ENCODE results near the gene PURA.

- TF ChIP-seq CTCF (IDR thresholded peaks at IDR 0.05) (no peak), POLR2A (IDR thresholded peaks at IDR 0.05) (no peak), EP300 (IDR thresholded peaks at IDR 0.05) (no peak)
These were observed 12.7 kb upstream of the PURA start for GRCh38 chr5:140101179-140101578.

Measured in stomach (tissue), 4 donors.